Liver (tissue), 9 donors: ENCODE measurements around the gene TMEM145. TPM values are rescaled to one million over a fixed set of nuclear protein-coding genes. Genes with fewer than 3 reads are reported as not detected.

Experiments used
- DNase-seq: peaks from one replicate; pipeline ENCODE4 v3.0.0-alpha.2; 2017; ENCODE audit warnings: low spot score
- H3K27ac ChIP-seq, 2 donors: one replicate each; pipeline ENCODE4 v1.7.0; 2013; ENCODE audit warnings: inconsistent platforms in 2 of 2, low read length in 2 of 2, control low read depth in 1 of 2, low read depth in 1 of 2, mild to moderate bottlenecking in 1 of 2
- H3K27me3 ChIP-seq, 4 donors: one replicate each; pipeline versions ENCODE4 v1.6.1 to v1.7.0; 2013; ENCODE audit warnings: low read length in 3 of 4, inconsistent platforms in 1 of 4, mild to moderate bottlenecking in 1 of 4, moderate library complexity in 1 of 4; ENCODE audit not compliant: control insufficient read depth in 4 of 4, insufficient read depth in 4 of 4
- H3K36me3 ChIP-seq, 4 donors: one replicate each; pipeline versions ENCODE4 v1.6.1 to v1.7.0; 2013; ENCODE audit warnings: low read length in 3 of 4, mild to moderate bottlenecking in 3 of 4, low read depth in 1 of 4, moderate library complexity in 1 of 4; ENCODE audit not compliant: control insufficient read depth in 4 of 4, insufficient read depth in 3 of 4
- H3K4me1 ChIP-seq, 4 donors: one replicate each; pipeline versions ENCODE4 v1.6.1 to v1.7.0; 2013; ENCODE audit warnings: low read length in 3 of 4, mild to moderate bottlenecking in 3 of 4, moderate library complexity in 1 of 4; ENCODE audit not compliant: control insufficient read depth in 4 of 4, insufficient read depth in 4 of 4
- H3K4me3 ChIP-seq, 3 donors: one replicate each; pipeline versions ENCODE4 v1.6.1 to v1.7.0; 2013; ENCODE audit warnings: low read length in 3 of 3, control low read depth in 1 of 3, low read depth in 1 of 3, mild to moderate bottlenecking in 1 of 3
- H3K9ac ChIP-seq, 2 donors: one replicate each; pipeline ENCODE4 v1.7.0; 2013; ENCODE audit warnings: low read length in 2 of 2, mild to moderate bottlenecking in 2 of 2, moderate library complexity in 2 of 2, control low read depth in 1 of 2, low read depth in 1 of 2
- H3K9me3 ChIP-seq, 4 donors: one replicate each; pipeline versions ENCODE4 v1.6.1 to v1.7.0; 2013; ENCODE audit warnings: low read length in 3 of 4; ENCODE audit not compliant: control insufficient read depth in 4 of 4
- ATF3 ChIP-seq: IDR thresholded peaks from 2 replicates; pipeline ENCODE4 v1.6.1; 2016; ENCODE audit warnings: antibody characterized with exemption
- EGR1 ChIP-seq, 2 donors: IDR thresholded peaks; 2 replicates each; pipeline ENCODE4 v1.6.1; 2016 to 2018; ENCODE audit warnings: antibody characterized with exemption in 2 of 2, low read depth in 2 of 2
- FOXA1 ChIP-seq: IDR thresholded peaks from 2 replicates; pipeline ENCODE4 v1.6.1; 2016; ENCODE audit warnings: antibody characterized with exemption
- FOXA2 ChIP-seq: IDR thresholded peaks from 2 replicates; pipeline ENCODE4 v1.6.1; 2016; ENCODE audit warnings: antibody characterized with exemption
- GABPA ChIP-seq, 2 donors: IDR thresholded peaks in 1 of 2; conservative IDR thresholded peaks in 1 of 2; 2 replicates each; pipeline ENCODE4 v1.6.1; 2016; ENCODE audit warnings: antibody characterized with exemption in 2 of 2, mild to moderate bottlenecking in 1 of 2, moderate library complexity in 1 of 2
- HNF4G ChIP-seq: IDR thresholded peaks from 2 replicates; pipeline ENCODE4 v1.6.1; 2016; ENCODE audit warnings: antibody characterized with exemption
- NR2F2 ChIP-seq: IDR thresholded peaks from 2 replicates; pipeline ENCODE4 v1.6.1; 2016; ENCODE audit warnings: antibody characterized with exemption
- REST ChIP-seq: IDR thresholded peaks from 2 replicates; pipeline ENCODE4 v1.6.1; 2016; ENCODE audit warnings: antibody characterized with exemption, mild to moderate bottlenecking
- RXRA ChIP-seq, 2 donors: IDR thresholded peaks; 2 replicates each; pipeline ENCODE4 v1.6.1; 2017 to 2018; ENCODE audit warnings: antibody characterized with exemption in 2 of 2, mild to moderate bottlenecking in 1 of 2
- SP1 ChIP-seq: IDR thresholded peaks from 2 replicates; pipeline ENCODE4 v1.6.1; 2018; ENCODE audit warnings: antibody characterized with exemption, mild to moderate bottlenecking
- YY1 ChIP-seq: IDR thresholded peaks from 2 replicates; pipeline ENCODE4 v1.6.1; 2016; ENCODE audit warnings: antibody characterized with exemption, mild to moderate bottlenecking
- ZBTB33 ChIP-seq: IDR thresholded peaks from 2 replicates; pipeline ENCODE4 v1.6.1; 2016; ENCODE audit warnings: antibody characterized with exemption
- WGBS: extraction: QIAGEN DNeasy Blood & Tissue Kit; methylation state at CpG from one replicate; pipeline ENCODE4 v1.1.7; 2013; 5-methylcytosine and 5-hydroxymethylcytosine counted together
- polyA plus RNA-seq, 2 donors: library from polyadenylated mRNA; stranded (reverse) in 1 of 2; unstranded in 1 of 2; fragments of 200-250 nt in 1 of 2; fragments of >200 nt in 1 of 2; fragmentation: Nextera tagmentation in 1 of 2; extraction: Ambion mirVana in 1 of 2; gene quantifications; one replicate each; pipeline versions ENCODE4 v1.2.1 to v1.2.3, GENCODE V29; 2013 to 2015
- total RNA-seq, 2 donors: library from RNA; depleted of rRNA; stranded (reverse); fragments of >200 nt; gene quantifications; one replicate each; pipeline ENCODE4 v1.2.3, GENCODE V29; 2014
- donor health status: healthy.
- donor health status: healthy.
- donor health status: healthy.
- donor health status: healthy.
- donor health status: healthy.

TMEM145 gene
- total and polyA plus RNA-seq, 4 donors: 0.02 to 0.08 TPM; not detected in 2

- no peak for TF ChIP-seq GABPA (IDR thresholded peaks at IDR 0.05 in 1 of 2, conservative IDR thresholded peaks at IDR 0.05 in 1 of 2)
- no peak for TF ChIP-seq EGR1 (IDR thresholded peaks at IDR 0.05; ENCODE audit: low read depth in 2 of 2)
- TF ChIP-seq HNF4G: no peak
- no peak for TF ChIP-seq ZBTB33
- TF ChIP-seq SP1: no peak
- no peak for DNase-seq
- WGBS: 32% methylated on average over 10 of the region's 10 CpGs
- H3K36me3 ChIP-seq: peaks cover 4 to 20% (median 10%) of the 10 kb centered on the region in 4 donors
- H3K4me1 ChIP-seq: peaks cover 6 to 28% (median 18%) of the 10 kb centered on the region in 4 donors
- peak overlapping the region; percentile 81 to 91 for H3K27ac ChIP-seq
- H3K4me3 ChIP-seq: peak overlapping the region; percentile 69 to 90 (median 78)
- H3K9ac ChIP-seq: peak overlapping the region; percentile 88 to 99
- no peaks in the 10 kb centered on the region for H3K27me3 ChIP-seq
- H3K9me3 ChIP-seq: no peaks in the 10 kb centered on the region
Measured at GRCh38 chr19:42269478-42270345, 43.4 kb upstream of the TMEM145 start.

- Histone ChIP-seq H3K9ac (peak overlapping the region; percentile 88 to 99), H3K27me3 (no peaks in the 10 kb centered on the region), H3K36me3 (peaks cover 5 to 21% (median 10%) of the 10 kb centered on the region in 4 donors), H3K27ac (peak overlapping the region; percentile 81 to 91), H3K4me3 (peak overlapping the region; percentile 69 to 90 (median 78)), H3K9me3 (no peaks in the 10 kb centered on the region), H3K4me1 (peaks cover 6 to 35% (median 21%) of the 10 kb centered on the region in 4 donors)
- TF ChIP-seq FOXA1 (no peak), YY1 (peak; percentile 51), ATF3 (no peak), NR2F2 (no peak), GABPA (IDR thresholded peaks at IDR 0.05 in 1 of 2, conservative IDR thresholded peaks at IDR 0.05 in 1 of 2) (no peak), HNF4G (no peak), EGR1 (IDR thresholded peaks at IDR 0.05; ENCODE audit: low read depth in 2 of 2) (no peak), REST (no peak), FOXA2 (no peak), ZBTB33 (no peak), RXRA (IDR thresholded peaks at IDR 0.05) (peak; percentile 2 to 15)
- DNase-seq: no peak
- 4% methylated on average over 18 of the region's 18 CpGs for WGBS
Measured at GRCh38 chr19:42270346-42271044, 42.6 kb upstream of the TMEM145 start.
